HK-2 (cell line): Measurements from ENCODE around the gene TMEM219.
"Not testable (repeated sequence)": the region's sequence is repeated elsewhere in the genome, so short reads cannot be mapped to it uniquely, and the experiment has no call there.

Experiments used
- DNase-seq: peaks from one replicate; pipeline ENCODE4 v3.0.0-alpha.2; 2018; ENCODE audit not compliant: unreplicated experiment

TMEM219 gene

GRCh38 chr16:29961479-29962343, at the start of gene TMEM219:
Gene TMEM219, plus strand, starts transcription at chr16:29962079. Its CDS starts 1,065 bp downstream, at chr16:29963144.
- DNase-seq, result peak; percentile 84

GRCh38 chr16:29912087-29912486, 49.8 kb upstream of the TMEM219 start:
- no peak for DNase-seq

- no peak for DNase-seq
Observed at GRCh38 chr16:29913514-29913913, 48.4 kb upstream of the TMEM219 start.

DNA sequence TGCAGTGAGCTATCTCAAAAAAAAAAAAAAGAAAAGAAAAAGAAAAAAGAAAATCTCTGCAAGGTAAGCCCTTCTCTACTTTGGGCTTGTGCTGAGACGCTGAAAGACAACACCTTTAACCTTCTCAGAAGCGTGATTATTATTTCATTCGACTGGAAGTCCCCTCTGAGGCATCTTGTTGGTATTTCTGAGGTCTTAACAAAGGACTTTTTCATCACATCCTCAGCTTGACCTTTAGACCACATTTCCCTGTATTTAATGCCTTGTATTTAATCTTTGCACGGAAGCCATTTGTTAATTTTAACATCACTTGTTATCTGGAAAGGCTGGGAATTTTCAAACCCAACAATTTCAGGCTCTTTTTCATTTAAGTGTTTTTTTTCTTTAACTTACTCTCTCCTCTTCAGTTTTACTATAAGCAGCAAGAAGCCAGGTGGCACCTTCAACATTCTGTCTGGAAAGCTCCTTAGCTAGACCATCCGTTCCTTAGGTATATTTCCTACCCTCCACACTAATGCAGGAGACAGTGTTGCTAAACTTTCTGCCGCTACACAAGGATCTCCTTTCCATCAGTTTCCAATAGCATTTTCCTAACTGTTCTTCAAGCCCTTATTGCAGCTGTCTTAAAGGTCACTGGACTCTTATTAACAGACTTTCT, 46.2 kb upstream of the TMEM219 start:
- DNase-seq, result no peak

- DNase-seq, result no peak
Observed at GRCh38 chr16:29916979-29917378, 44.9 kb upstream of the TMEM219 start.

- no peak for DNase-seq
Observed at GRCh38 chr16:29920288-29921033, 41.4 kb upstream of the TMEM219 start.

DNA sequence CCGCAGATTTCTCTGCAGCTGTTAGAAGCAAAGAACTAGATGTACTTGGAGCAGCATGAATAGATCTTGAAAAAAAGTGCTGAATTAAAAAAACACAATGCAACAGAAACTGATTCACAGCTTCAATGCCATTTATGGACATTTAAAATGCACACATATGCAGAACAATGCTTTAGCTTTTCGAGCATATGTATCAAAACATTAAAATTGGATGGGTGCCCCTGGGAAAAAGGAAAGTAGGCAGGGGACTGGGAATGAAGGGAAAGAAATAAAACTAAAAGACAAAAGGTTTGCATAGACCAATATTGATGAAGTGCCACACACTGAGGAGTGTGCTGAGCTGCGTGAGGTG, 40.9 kb upstream of the TMEM219 start:
- no peak for DNase-seq

DNA sequence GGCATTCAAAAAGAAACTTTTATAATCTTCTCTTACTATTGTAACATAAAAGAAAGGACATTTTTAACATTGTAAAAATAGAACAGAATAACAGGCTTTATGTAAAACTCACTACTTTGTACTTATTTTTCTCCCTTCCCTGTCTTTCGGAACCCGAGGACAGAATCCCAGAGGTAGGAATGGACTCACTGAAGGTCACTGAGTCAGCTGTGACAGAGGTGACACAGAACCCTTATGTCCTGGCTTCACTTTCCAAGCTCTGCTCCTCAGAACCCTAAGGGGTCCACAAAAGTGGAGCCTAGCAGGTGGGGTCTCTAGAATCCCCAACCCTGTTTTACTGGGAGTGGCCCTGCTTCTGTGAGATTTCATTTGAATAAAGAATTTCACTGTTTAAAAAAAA, 39.6 kb upstream of the TMEM219 start:
- no peak for DNase-seq

DNA sequence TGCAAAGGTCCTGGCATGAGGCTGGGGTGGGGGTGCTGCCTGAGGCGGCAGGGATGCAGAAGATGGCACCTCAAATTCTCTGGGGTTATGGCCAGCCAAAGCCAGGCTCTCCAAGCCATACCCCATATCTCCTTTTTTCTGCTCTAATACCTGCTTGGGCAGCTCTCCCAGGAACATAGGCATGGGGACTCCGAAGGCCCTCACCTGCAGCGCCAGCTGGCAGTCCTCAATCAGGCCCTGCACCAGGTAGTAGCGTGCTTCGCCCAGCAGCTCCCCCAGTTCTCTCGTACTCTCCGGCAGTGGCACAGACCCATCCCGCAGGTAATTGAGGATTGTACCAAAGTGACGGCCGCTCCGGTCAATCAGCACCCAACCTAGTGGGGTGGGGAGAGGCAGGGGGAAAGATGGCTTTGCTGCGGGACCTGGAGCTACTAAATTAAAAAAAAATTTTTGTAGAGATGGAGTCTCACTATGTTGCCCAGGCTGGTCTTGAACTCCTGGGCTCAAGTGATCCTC, 38.8 kb upstream of the TMEM219 start:
- DNase-seq, result no peak

DNA sequence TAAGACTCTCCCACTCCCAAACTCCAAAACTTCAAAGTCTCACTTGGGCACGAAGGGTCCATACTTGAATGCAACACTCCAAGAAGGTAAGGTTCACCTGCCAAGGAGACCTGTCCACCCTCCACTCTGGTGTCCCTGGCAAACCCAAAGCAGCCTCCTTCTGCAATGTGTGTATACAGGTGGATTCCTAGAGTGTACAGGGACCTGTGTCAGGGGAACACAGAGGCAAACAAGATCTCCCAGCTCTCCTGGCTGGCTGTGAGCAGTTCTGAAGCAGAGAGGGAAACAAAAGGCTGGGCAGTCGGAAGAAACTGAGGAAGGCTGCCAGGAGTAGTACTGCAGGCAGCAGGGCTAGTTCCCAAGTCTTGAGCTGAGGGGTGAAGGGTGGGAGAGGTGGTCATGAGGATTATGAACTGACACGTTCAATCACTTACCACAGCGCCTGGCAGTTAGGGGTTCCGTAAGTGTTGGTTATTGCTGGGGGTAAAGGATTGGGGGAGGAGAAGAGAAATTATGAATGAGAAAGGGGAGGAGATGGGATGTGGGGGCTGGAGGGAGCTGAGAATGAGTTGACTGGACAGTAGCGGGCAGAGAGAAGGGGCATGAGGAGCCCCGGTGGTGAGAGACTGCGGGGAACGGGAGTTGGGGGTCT, 36.6 kb upstream of the TMEM219 start:
- DNase-seq, result no peak

DNA sequence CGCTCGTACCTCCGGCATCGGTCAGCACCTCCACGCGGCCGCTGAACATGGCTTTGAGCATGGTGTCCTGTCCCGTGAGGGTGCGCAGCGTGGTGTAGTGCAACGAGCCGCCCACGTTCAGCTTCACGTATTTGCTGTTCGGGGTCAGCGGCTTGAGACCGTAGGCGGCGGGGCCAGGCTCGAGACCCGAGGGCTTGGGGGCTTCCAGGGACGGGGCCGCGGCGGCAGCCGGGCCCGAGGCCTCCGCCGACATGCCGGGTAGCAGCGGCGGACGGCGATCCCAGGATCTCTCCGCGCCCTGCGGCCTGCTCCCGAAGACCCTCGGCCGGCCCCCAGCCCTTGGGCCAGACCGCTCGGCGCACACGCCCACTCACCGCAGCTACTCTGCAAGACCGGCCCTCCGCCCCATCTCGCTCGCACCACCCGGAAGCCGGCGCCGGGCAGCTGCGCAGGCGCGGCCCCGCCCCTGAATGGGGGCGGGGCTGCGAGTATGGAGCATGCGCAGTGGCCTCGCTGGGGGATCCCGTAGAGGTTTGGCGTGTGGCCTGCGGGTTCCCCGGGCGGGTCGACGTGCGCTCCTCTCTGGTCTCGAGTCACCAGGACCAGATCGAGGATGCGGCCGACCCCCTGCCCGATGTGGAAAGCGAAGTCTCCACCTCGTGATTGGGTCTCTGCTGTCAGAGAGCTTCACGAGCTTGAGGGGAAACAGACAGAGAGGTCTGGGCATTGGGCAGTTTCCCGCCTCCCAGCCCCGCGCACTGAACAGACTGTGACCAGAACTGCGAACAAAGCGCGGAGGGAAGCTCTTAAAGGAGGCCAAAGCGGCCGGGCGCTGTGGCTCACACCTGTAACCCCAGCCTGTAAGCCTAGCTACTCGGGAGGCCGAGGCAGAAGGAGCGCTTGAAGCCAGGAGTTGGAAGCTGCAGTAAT, 35.8 kb upstream of the TMEM219 start, which contains the start of gene KCTD13:
TSS of gene KCTD13 (minus strand) at position 446 of the 930 bp plus-strand sequence. CDS start at position 253, 193 bp downstream.
- DNase-seq, result peak; percentile 85

GRCh38 chr16:29926711-29927052, 35.2 kb upstream of the TMEM219 start:
- DNase-seq, result no peak

DNA sequence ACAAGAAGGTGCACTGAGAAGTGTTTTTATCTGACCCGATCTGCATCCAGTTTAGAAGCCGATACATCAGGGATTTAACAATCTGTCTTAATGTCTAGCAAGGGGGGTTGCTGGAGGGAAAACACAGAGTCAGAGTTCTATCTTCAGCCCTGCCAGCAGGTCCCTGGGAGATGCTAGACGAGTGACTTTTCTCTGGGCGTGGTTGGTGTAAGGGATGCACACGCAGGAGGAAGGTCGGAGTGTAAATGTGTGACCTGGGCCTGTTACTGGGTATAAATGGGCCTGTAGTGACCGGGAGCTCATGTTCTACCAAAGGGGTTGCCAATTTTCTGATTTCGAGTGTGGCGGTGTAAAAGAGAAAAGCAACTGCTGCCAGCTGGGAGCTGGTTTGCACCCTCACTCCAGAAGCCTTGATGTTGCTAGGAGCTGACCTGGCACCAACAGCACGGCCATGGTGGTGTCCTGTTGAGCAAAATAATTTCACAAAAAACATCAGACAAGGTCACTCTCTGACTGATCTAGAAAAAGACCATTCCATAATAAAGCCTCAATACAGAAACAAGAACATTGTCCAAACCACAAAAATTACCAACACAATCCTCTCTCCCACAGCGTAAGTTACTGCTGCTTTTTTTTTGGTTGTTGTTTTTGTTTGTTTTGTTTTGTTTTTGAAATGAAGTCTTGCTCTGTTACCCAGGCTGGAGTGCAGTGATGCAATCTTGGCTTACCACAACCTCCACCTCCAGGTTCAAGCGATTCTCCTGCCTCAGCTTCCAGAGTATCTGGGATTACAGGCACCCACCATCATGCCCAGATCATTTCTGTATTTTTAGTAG, 34.6 kb upstream of the TMEM219 start:
- no peak for DNase-seq

GRCh38 chr16:29931750-29932149, 30.1 kb upstream of the TMEM219 start:
- DNase-seq, result not testable (repeated sequence)

DNA sequence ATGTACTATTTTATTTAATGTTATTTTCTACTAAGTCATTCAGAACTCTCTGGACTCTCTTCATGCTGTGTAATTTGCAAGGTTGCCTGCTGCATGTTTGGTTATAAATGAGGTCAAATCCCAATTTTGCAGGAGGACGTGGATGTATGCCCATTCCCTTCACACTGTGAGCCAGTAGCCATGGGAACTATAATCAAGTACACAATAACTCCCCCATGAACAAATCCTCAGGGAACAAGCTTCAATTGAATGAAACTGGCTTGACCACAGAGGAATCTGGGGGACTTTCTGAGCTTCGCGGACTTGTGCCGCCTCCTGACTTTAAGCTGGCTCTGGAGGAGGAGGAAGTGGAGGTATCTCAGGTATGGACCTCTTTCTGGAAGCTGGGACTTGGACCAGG, 21.2 kb upstream of the TMEM219 start:
- no peak for DNase-seq

- peak; percentile 71 for DNase-seq
Observed at GRCh38 chr16:29943846-29944799, 17.8 kb upstream of the TMEM219 start.

- DNase-seq, result no peak
Observed at GRCh38 chr16:29947897-29948296, 14.0 kb upstream of the TMEM219 start.

GRCh38 chr16:29950806-29951461, 10.9 kb upstream of the TMEM219 start:
- DNase-seq, result no peak
